BLaER1 treated with 17β-estradiol and CSF1 and Interleukin-3, amounts not matched to agents 10 nM and 100 nM (cell line): ENCODE results near the gene SLK.

Experiments
- H3K27ac ChIP-seq, 11 experiments: shearing (Covaris generic); formaldehyde crosslinking; 2 replicates each; pipeline ENCODE4 v1.8.1; 2022
- H3K27me3 ChIP-seq, 11 experiments: shearing (Covaris generic); formaldehyde crosslinking; 2 replicates each; pipeline ENCODE4 v1.8.1; 2022
- H3K36me3 ChIP-seq, 11 experiments: shearing (Covaris generic); formaldehyde crosslinking; 2 replicates each; pipeline ENCODE4 v1.8.1; 2022
- H3K4me1 ChIP-seq, 10 experiments: shearing (Covaris generic); formaldehyde crosslinking; 2 replicates each; pipeline ENCODE4 v1.8.1; 2022
- H3K4me2 ChIP-seq, 11 experiments: shearing (Covaris generic); formaldehyde crosslinking; 2 replicates each; pipeline ENCODE4 v1.8.1; 2022
- H3K4me3 ChIP-seq, 10 experiments: shearing (Covaris generic); formaldehyde crosslinking; 2 replicates each; pipeline ENCODE4 v1.8.1; 2022
- H3K9ac ChIP-seq, 11 experiments: shearing (Covaris generic); formaldehyde crosslinking; 2 replicates each; pipeline ENCODE4 v1.8.1; 2022
- H3K9me3 ChIP-seq, 11 experiments: shearing (Covaris generic); formaldehyde crosslinking; replicated peaks in 1 of 11; 2 replicates each; pipeline ENCODE4 v1.8.1; 2022
- H4K20me1 ChIP-seq, 11 experiments: shearing (Covaris generic); formaldehyde crosslinking; 2 replicates each; pipeline ENCODE4 v1.8.1; 2022
- Cebpa-rat ChIP-seq, 11 experiments: shearing (Covaris generic); IDR thresholded peaks; 2 replicates each; pipeline ENCODE4 v1.8.1; 2022

SLK gene

DNA sequence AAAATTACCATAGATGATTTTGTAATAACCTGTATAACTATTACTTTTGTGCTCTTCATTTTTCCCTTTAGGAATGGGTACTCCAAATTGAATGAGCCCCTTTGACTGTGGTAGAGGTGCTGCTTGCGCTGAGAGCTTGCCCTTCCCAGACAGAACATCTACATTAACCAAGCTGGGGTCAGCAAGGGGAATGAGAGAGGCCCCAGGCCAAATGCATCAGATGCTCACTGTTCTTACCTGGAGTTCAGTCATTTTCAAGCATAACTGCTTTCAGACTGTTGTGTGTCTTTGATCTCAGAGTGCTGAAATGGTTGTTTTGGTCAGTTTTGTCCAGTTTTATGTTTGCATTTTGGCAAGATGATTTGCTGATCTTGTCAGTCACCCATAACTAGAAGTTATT lies 41.3 kb upstream of the SLK start:
- H4K20me1 ChIP-seq = no peaks in the 10 kb centered on the region

GRCh38 chr10:103926722-103927319 lies 40.1 kb upstream of the SLK start:
- H3K4me1 ChIP-seq = peaks cover 0 to 5% (median under 1%) of the 10 kb centered on the region in 10 experiments; a peak in 9 of 20 replicates
- H3K4me3 ChIP-seq = no peak overlapping the region
- H4K20me1 ChIP-seq = no peaks in the 10 kb centered on the region
- no peaks in the 10 kb centered on the region for H3K27me3 ChIP-seq
- no peak for TF ChIP-seq Cebpa-rat (IDR thresholded peaks at IDR 0.05)
- H3K9me3 ChIP-seq = no peaks in the 10 kb centered on the region
- no peaks in the 10 kb centered on the region for H3K36me3 ChIP-seq
- H3K9ac ChIP-seq = no peak overlapping the region
- no peak overlapping the region for H3K27ac ChIP-seq
- no peak overlapping the region for H3K4me2 ChIP-seq

More for the DNA sequence above, 41.3 kb upstream of the SLK start:
- Histone ChIP-seq H3K36me3 (no peaks in the 10 kb centered on the region), H3K9me3 (no peaks in the 10 kb centered on the region), H3K4me1 (peaks cover 0 to 11% (median 3%) of the 10 kb centered on the region in 10 experiments; a peak in 9 of 20 replicates), H3K27me3 (no peaks in the 10 kb centered on the region), H3K4me2 (no peak overlapping the region), H3K27ac (no peak overlapping the region), H3K4me3 (no peak overlapping the region), H3K9ac (no peak overlapping the region)
- no peak for TF ChIP-seq Cebpa-rat (IDR thresholded peaks at IDR 0.05)

DNA sequence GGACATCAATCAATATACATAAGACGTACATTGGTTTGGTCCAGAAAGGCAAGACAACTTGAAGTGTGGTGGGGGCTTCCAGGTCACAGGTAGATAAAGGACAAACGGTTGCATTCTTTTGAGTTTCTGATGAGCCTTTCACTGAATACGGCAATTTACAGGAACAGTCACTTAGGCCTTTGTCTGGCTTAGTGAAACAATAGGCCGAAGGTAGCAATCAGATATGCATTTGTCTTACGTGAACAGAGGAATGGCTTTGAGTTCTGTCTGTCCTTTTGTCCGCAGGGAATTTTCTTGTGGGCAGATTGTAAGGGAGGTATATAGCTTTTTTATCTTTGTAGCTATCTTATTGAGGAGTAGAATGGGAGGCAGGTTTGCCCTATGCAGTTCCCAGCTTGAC lies 38.2 kb upstream of the SLK start:
- no peaks in the 10 kb centered on the region for H3K27me3 ChIP-seq
- no peak for TF ChIP-seq Cebpa-rat (IDR thresholded peaks at IDR 0.05)
- H3K4me3 ChIP-seq = no peak overlapping the region
- H3K9me3 ChIP-seq = no peaks in the 10 kb centered on the region
- H3K4me1 ChIP-seq = no peaks in the 10 kb centered on the region
- no peak overlapping the region for H3K27ac ChIP-seq
- H4K20me1 ChIP-seq = no peaks in the 10 kb centered on the region
- no peak overlapping the region for H3K9ac ChIP-seq
- H3K4me2 ChIP-seq = no peak overlapping the region
- no peaks in the 10 kb centered on the region for H3K36me3 ChIP-seq

DNA sequence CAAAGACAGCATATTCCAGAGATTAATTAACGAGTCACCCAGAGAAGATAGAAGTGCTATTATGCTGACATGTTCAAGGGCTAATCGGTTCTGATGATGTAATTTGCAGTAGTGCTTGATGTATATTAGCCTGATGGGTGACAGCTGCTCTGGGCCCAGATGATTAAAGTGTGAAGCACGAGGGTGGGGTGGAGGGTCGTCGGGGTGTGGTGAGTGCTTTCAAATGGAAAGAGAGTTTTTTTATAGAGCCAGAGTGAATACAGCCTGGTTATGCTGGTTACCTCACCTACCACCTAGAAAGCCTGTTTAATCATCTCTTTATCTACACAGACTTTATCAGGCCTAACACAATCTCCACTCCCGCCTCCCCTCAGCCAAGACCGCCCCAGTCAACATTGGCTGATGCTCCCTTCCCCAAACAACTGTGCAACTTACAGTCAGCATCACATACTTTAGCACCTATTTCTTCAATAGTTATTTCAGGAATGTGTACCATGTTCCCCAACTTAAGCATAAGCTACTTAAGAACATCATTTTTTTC lies 37.5 kb upstream of the SLK start:
- no peak overlapping the region for H3K4me2 ChIP-seq
- no peaks in the 10 kb centered on the region for H3K9me3 ChIP-seq
- no peaks in the 10 kb centered on the region for H4K20me1 ChIP-seq
- TF ChIP-seq Cebpa-rat (IDR thresholded peaks at IDR 0.05) = no peak
- no peaks in the 10 kb centered on the region for H3K36me3 ChIP-seq
- no peaks in the 10 kb centered on the region for H3K27me3 ChIP-seq
- H3K9ac ChIP-seq = no peak overlapping the region
- H3K4me3 ChIP-seq = no peak overlapping the region
- H3K4me1 ChIP-seq = no peaks in the 10 kb centered on the region
- H3K27ac ChIP-seq = no peak overlapping the region

- Histone ChIP-seq H3K4me2 (no peak overlapping the region), H3K9ac (no peak overlapping the region), H3K27ac (no peak overlapping the region), H4K20me1 (no peaks in the 10 kb centered on the region), H3K36me3 (no peaks in the 10 kb centered on the region), H3K4me1 (no peaks in the 10 kb centered on the region), H3K27me3 (no peaks in the 10 kb centered on the region), H3K9me3 (no peaks in the 10 kb centered on the region), H3K4me3 (no peak overlapping the region)
- TF ChIP-seq Cebpa-rat (IDR thresholded peaks at IDR 0.05) = no peak
These were observed 36.5 kb upstream of the SLK start for GRCh38 chr10:103930449-103930848.

DNA sequence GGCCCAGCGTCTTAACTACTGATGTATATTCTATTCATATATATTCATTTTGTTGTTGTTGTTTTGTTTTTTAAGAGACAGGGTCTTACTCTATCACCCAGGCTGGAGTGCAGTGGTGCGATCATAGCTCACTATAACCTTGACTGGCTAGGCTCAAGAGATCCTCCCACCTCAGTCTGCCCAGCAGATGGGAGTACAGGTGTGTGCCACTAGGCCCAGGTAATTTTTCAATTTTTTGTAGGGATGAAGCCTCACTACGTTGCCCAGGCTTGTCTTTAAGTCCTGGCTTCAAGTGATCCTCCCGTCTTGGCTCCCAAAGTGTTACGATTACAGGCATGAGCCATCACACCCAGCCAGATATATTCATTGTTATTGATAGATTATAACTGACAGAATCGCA lies 36.1 kb upstream of the SLK start:
- no peak overlapping the region for H3K4me2 ChIP-seq
- H3K4me3 ChIP-seq = no peak overlapping the region
- no peaks in the 10 kb centered on the region for H3K27me3 ChIP-seq
- no peaks in the 10 kb centered on the region for H4K20me1 ChIP-seq
- TF ChIP-seq Cebpa-rat (IDR thresholded peaks at IDR 0.05) = no peak
- no peak overlapping the region for H3K27ac ChIP-seq
- H3K36me3 ChIP-seq = no peaks in the 10 kb centered on the region
- H3K4me1 ChIP-seq = peaks cover 0 to 4% (median 1%) of the 10 kb centered on the region in 10 experiments; a peak in 8 of 20 replicates
- H3K9me3 ChIP-seq = no peaks in the 10 kb centered on the region
- H3K9ac ChIP-seq = no peak overlapping the region

DNA sequence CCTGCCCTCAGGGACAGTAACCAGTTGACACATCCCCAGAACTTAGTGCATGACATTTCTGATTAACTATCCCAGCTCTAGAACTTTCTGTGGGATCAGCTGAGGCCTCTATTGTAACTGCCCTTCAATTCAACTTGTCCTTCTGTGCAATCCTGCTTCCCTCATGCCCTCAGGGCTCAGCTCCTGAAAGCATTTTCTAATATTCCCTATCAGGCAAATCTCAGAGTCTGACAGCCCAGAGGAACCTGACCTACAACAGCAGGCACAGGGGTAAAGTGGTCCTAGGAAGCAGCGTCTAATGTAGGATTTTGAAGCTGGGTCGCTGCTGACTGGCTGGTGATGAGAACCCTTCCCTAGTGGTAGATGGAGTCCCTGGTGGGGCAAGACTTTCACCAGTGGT lies 35.3 kb upstream of the SLK start:
- no peak overlapping the region for H3K4me2 ChIP-seq
- H3K36me3 ChIP-seq = no peaks in the 10 kb centered on the region
- no peaks in the 10 kb centered on the region for H4K20me1 ChIP-seq
- no peaks in the 10 kb centered on the region for H3K27me3 ChIP-seq
- TF ChIP-seq Cebpa-rat (IDR thresholded peaks at IDR 0.05) = no peak
- H3K9ac ChIP-seq = no peak overlapping the region
- H3K9me3 ChIP-seq = no peaks in the 10 kb centered on the region
- H3K27ac ChIP-seq = no peak overlapping the region
- H3K4me1 ChIP-seq = peaks cover 0 to 7% (median 3%) of the 10 kb centered on the region in 10 experiments; a peak in 8 of 20 replicates
- H3K4me3 ChIP-seq = no peak overlapping the region

- Histone ChIP-seq H3K36me3 (no peaks in the 10 kb centered on the region), H3K9ac (no peak overlapping the region), H3K4me3 (no peak overlapping the region), H3K27ac (no peak overlapping the region), H4K20me1 (no peaks in the 10 kb centered on the region), H3K4me1 (peaks cover 0 to 7% (median 3%) of the 10 kb centered on the region in 10 experiments; a peak in 8 of 20 replicates), H3K27me3 (no peaks in the 10 kb centered on the region), H3K4me2 (no peak overlapping the region), H3K9me3 (no peaks in the 10 kb centered on the region)
- TF ChIP-seq Cebpa-rat (IDR thresholded peaks at IDR 0.05) = no peak
These were observed 34.7 kb upstream of the SLK start for GRCh38 chr10:103932271-103932670.

DNA sequence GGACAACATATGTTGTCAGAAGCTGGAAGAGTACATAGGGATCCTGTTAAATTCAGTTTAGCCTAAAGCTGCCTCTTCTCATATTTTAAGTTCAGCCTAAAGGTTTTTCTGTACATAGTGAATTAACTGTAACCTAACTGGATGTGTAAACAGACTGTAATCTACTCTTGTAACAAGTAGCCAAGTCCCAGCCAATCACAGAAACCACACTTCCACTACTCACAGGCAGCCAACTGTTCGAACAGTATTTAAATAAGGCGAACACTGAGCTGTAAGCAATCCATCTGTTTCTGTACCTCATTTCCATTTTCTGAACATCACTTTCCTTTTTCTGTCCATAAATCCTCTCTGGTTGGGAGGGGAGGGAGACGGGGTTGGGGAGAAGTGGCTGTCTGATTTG lies 34.0 kb upstream of the SLK start:
- Histone ChIP-seq H3K4me3 (no peak overlapping the region), H3K4me2 (no peak overlapping the region), H3K9ac (no peak overlapping the region), H3K4me1 (peaks cover 0 to 7% (median 3%) of the 10 kb centered on the region in 10 experiments; a peak in 8 of 20 replicates), H3K27ac (no peak overlapping the region), H3K9me3 (no peaks in the 10 kb centered on the region), H3K27me3 (no peaks in the 10 kb centered on the region), H3K36me3 (no peaks in the 10 kb centered on the region), H4K20me1 (no peaks in the 10 kb centered on the region)
- no peak for TF ChIP-seq Cebpa-rat (IDR thresholded peaks at IDR 0.05)

DNA sequence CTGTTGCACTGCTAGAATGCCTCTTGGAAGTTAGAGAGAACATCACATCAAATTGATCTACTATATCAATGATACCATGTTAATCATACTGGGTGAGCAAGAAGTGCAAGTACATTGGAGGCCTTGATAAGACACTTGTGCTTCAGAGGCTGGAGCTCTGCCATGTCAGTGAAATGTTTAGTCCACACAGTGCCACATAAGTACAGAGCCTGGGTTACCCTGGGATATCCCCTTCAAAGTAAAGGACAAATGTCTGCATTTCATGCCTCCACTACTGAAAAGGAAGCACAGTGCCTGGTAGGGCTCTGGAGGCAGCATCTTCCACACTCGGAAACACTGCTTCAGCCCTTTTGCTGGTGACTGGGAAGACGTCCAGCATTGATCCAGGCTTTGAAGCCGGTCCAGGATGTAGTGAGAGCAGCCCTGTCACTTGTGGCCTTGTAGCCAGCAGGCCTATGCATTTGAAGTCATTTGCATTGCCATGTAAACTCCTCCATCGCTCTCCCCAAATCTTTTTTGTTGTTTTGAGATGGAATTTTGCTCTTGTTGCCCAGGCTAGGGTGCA lies 33.3 kb upstream of the SLK start:
- Histone ChIP-seq H3K9ac (no peak overlapping the region), H3K4me2 (no peak overlapping the region), H3K27me3 (no peaks in the 10 kb centered on the region), H4K20me1 (no peaks in the 10 kb centered on the region), H3K27ac (no peak overlapping the region), H3K4me1 (peaks cover 0 to 7% (median 3%) of the 10 kb centered on the region in 10 experiments; a peak in 8 of 20 replicates), H3K9me3 (no peaks in the 10 kb centered on the region), H3K36me3 (no peaks in the 10 kb centered on the region), H3K4me3 (no peak overlapping the region)
- no peak for TF ChIP-seq Cebpa-rat (IDR thresholded peaks at IDR 0.05)
